GM18870 (cell line): Measurements from ENCODE around the gene VAMP3.
"Not testable (repeated sequence)": the region's sequence is repeated elsewhere in the genome, so short reads cannot be mapped to it uniquely, and the experiment has no call there.

Source experiments
- ATAC-seq: cut with Tn5 transposase; IDR thresholded peaks from one replicate; pipeline ENCODE4 v1.9.1; 2021; ENCODE audit warnings: moderate library complexity; ENCODE audit not compliant: unreplicated experiment

Gene VAMP3

GRCh38 chr1:7767176-7767575 is 3.9 kb upstream of the VAMP3 start:
- no peak for ATAC-seq

- no peak for ATAC-seq
Measured at GRCh38 chr1:7768583-7768982, 2.5 kb upstream of the VAMP3 start.

- ATAC-seq: no peak
Measured at GRCh38 chr1:7769673-7770412, 1.3 kb upstream of the VAMP3 start.

GRCh38 chr1:7770669-7770996 is 463 bp upstream of the VAMP3 start:
- no peak for ATAC-seq

- no peak for ATAC-seq
Measured at GRCh38 chr1:7771823-7772299, 765 bp downstream of the VAMP3 start.

GRCh38 chr1:7777591-7777990 is 6.5 kb downstream of the VAMP3 start:
- ATAC-seq: no peak

- no peak for ATAC-seq
Measured at GRCh38 chr1:7778133-7778628, 7.1 kb downstream of the VAMP3 start.

GRCh38 chr1:7780976-7781375 is 9.9 kb downstream of the VAMP3 start:
- no peak for ATAC-seq

GRCh38 chr1:7781501-7781900 is 10.4 kb downstream of the VAMP3 start:
- no peak for ATAC-seq

- ATAC-seq: no peak
Measured at GRCh38 chr1:7781923-7782495, 10.9 kb downstream of the VAMP3 start.

GRCh38 chr1:7783178-7783711 is 12.1 kb downstream of the VAMP3 start:
- no peak for ATAC-seq

- ATAC-seq: peak; percentile 71
Measured at GRCh38 chr1:7783826-7784491, 12.9 kb downstream of the VAMP3 start, which contains the start of gene PER3. PER3 (plus strand) TSS chr1:7784291; CDS start chr1:7784878, 587 bp downstream.

GRCh38 chr1:7784492-7785071 is 13.5 kb downstream of the VAMP3 start:
- ATAC-seq: no peak

GRCh38 chr1:7785108-7785507 is 14.0 kb downstream of the VAMP3 start:
- ATAC-seq: no peak

GRCh38 chr1:7786795-7787194 is 15.7 kb downstream of the VAMP3 start:
- no peak for ATAC-seq

- no peak for ATAC-seq
Measured at GRCh38 chr1:7789828-7790227, 18.7 kb downstream of the VAMP3 start.

- ATAC-seq: not testable (repeated sequence)
Measured at GRCh38 chr1:7791027-7791426, 19.9 kb downstream of the VAMP3 start.

- no peak for ATAC-seq
Measured at GRCh38 chr1:7795406-7795805, 24.3 kb downstream of the VAMP3 start.

GRCh38 chr1:7805460-7805859 is 34.4 kb downstream of the VAMP3 start:
- ATAC-seq: no peak

- no peak for ATAC-seq
Measured at GRCh38 chr1:7808253-7808844, 37.3 kb downstream of the VAMP3 start.

GRCh38 chr1:7809742-7810141 is 38.6 kb downstream of the VAMP3 start:
- no peak for ATAC-seq
